ENCODE data around the gene EXOC7. TPM values are rescaled to one million over a fixed set of nuclear protein-coding genes. Genes with fewer than 3 reads are reported as not detected.

The EXOC7 gene
- total RNA-seq, 1 experiment from 2014 or later: 48.9 TPM

DNA sequence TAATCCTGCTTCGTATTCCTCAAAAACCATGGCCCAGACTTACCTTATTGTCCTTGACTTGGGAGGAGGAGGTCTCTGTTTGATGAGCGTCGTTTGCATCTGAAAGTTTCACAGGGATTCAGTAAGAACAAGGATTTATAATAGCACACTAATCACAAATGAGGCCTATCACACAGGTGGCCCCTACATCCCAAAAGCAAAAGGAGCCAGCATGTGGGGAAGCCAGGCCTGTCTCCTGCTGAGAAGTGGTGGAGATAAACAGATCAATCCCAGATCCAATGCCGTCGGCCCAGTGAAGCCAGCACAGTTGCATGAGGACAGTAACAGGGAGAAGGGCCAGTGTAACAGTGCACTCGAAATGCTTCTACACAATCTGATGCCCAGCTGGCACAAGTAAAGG, 63.2 kb downstream of the EXOC7 start:
- DNase-seq (ENCODE audit: low read depth): no peak

DNA sequence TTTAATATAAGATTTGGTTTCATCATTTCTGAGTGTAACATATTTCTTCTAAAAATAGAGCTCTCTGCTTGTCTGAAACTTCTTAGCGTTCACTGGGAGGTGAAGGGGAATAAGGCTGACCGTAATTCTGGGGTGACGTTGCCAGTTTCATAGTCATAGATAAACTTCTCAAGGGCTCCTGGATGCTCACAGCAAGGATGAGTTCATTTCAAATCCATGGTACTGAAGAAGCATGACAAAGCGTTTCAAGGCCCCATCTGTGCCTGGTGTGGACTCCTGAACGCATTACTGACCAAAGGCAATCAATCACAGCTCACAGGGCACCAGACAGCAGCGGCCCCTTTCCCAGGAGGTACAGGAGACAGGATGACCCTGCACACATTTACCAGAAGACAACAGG, 64.5 kb downstream of the EXOC7 start:
- DNase-seq (ENCODE audit: low read depth): no peak

DNA sequence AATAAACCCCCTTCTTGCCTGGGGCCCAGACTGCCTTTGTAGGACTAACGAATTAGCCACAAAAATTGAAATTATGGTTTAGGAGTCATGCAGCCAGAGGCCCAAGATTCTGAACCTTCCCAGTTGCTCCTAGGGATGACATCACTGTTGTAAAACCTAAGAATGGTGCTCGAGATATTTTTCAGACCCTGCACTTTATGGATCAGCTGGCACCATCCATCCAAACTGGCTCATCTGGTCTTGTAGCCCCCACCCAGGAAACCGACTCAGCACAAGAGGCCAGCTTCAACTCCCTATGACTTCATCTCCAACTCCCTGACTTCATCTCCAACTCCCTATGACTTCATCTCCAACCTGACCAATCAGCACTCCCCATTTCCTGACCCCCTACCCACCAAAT, 65.5 kb downstream of the EXOC7 start:
- DNase-seq (ENCODE audit: low read depth): no peak

DNA sequence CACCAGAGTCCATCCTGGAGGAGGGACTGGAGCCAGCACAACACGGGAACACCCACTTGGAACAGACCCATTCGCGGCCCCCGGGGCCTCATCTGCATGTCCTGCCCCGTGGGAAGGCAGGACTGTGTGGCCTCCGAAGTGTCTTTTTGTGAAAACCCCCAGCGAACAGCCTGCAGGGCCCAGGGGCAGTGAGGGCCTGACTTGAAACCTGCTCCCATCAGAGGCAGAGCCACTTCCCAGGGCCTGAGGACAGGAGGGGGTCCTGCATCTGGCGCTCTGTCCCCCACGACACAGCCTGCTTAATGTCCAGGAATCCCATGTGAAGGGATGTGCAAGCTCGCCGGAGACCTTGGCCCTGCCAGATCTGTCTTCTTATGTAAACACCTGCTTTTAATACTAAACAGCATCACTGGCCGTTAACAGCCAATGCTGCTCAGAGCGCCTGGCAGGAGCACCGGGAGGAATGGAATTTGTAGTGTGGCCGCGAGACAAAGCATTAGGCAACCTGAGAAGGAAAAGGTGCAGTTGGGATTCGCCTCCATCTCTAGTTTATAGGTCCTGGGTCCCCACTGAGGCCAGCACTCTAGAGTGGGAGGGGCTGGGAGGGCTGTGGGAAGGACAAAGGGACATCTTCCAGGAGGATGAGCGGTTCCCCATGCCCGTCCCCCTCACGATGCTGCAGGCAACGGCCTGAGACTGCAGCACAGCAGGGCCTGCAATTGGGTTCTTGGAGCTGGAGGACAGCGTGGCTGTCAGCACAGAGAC, 66.9 kb downstream of the EXOC7 start:
- no peak for DNase-seq (ENCODE audit: low read depth)

DNA sequence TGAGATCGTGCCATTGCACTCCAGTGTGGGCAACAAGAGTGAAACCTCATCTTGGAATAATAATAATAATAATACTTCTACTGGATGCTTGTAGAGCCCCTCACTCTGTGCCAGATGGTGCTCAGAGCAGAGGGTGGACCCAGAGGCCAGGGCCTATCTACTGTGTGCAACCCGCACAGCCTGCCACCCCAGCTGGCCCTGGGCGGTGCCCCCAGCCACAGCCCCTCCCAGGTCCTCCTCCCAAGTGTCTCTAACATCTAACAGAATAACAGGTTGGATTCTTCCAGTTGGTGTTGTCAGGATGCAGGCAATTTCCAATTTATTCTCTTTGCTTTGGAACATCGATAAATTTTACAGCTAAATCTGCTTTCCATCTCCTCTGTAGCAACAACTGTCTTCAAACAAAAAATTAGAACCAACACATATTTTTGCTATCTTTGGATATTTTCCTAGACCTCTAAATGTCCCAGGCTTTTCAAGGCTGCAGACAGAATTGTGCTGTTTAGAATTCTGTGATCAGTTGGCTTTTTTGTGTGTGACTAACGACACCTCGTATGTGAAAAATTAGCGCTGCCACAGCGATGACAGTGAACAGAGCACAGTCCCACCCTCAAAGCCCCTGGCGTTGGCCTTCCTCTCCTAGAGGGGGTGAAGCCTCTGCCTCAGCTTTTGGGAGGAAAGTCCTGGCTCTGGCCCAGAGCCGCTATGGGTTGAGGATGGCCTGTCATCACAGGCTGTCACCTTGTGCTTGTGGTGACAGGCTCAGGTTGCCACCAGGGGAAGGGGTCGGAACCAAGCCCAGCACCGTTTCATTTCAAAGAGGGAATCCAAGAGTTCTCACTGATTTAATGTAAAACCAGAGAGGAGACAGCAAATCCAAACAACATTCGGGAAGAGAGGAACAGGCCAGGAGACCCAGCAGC, 68.9 kb downstream of the EXOC7 start:
- DNase-seq (ENCODE audit: low read depth): no peak

DNA sequence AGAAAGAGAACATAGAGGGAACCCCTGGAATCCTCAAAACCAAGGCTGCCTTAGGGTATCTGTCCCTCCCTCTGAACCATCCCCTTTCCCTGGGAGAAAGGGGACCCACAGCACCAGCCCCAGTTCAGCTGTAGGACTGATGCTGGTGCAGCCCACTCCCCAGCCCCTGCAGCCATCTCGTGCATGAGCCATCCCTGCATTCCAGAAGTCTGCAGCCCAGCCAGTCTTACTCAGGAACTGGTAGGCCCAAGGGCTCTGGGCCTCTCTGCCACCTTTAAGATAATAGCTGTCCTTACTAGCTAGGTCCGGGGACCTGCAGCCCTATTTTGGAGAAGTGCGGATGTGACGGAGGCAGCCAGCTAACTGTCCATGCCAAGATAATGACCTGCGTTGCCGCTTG, 70.4 kb downstream of the EXOC7 start:
- no peak for DNase-seq (ENCODE audit: low read depth)

DNA sequence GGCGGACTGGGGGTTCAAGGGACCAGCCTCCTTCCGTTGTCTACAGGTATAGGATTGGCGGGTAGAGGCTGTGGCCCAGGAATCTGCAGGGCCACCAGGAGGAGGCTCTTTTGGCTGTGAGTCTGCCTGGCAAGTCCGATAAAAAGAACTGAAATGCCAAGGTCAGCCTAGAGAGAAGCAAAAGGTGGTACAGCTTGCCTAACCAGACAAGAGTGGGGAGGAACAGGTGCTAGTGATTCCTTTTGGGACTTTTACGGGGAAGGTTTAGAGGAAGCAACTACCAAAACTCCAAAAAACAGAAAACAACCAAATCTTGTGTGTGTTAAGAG, 70.8 kb downstream of the EXOC7 start:
- DNase-seq (ENCODE audit: low read depth): no peak

DNA sequence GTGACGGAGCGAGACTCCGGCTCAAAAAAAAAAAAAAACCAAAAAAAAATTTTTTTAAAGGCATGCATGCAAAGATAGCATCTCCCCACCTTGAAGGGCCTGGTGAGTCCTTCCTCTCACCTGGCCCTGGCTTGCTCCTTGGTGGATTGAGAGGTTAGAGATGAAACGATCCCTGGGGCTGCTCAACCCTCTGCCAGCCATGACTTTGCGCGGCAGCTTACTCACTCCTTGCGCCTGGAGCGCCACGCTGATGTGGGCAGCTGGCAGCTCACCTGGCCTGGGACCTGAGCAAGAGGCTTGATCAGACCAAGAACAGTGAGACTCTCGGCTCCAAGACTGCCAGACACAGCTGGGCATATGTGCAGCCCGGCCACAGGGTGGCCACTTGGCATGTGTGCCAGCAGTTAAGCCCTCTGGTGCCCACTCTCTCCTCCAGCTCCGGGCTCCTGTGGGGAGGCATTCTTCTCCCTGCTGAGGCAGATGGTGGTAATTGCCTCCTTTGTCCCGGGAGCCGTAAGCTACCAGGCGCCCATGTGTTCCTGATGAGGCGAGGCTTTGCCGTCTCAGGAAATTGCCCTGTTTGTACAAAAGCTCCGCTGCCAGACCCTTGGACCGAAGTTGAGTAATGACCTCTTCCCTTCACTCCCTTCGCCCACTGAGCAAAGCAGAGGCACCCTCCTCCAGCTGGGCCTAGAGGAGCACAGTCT, 71.4 kb downstream of the EXOC7 start:
- DNase-seq (ENCODE audit: low read depth): no peak

Other genes with a start within 250 kb of the EXOC7 start
- gene WBP2, start 248.5 kb downstream of the EXOC7 start, total RNA-seq (2014; rRNA removed; shearing (Covaris generic)): 17.8 and 21.8 TPM in 2 replicates
- gene TRIM47, start 225.2 kb downstream of the EXOC7 start, total RNA-seq (2014; rRNA removed; shearing (Covaris generic)): 14.4 and 15.2 TPM in 2 replicates
- 15.6 and 24.1 TPM in 2 replicates for gene TRIM65, start 206.8 kb downstream of the EXOC7 start, total RNA-seq (2014; rRNA removed; shearing (Covaris generic))
- gene MRPL38, start 198.9 kb downstream of the EXOC7 start, total RNA-seq (2014; rRNA removed; shearing (Covaris generic)): 27.7 and 34.8 TPM in 2 replicates
- 6.3 and 8.0 TPM in 2 replicates for gene FBF1, start 162.7 kb downstream of the EXOC7 start, total RNA-seq (2014; rRNA removed; shearing (Covaris generic))
- 28.5 and 35.0 TPM in 2 replicates for gene ACOX1, start 124.6 kb downstream of the EXOC7 start, total RNA-seq (2014; rRNA removed; shearing (Covaris generic))
- 11.1 and 15.0 TPM in 2 replicates for gene TEN1, start 124.5 kb downstream of the EXOC7 start, total RNA-seq (2014; rRNA removed; shearing (Covaris generic))
- 1.3 and 1.5 TPM in 2 replicates for gene CDK3, start 102.9 kb downstream of the EXOC7 start, total RNA-seq (2014; rRNA removed; shearing (Covaris generic))
- gene EVPL, start 76.5 kb downstream of the EXOC7 start, total RNA-seq (2014; rRNA removed; shearing (Covaris generic)): 0.06 and 0.12 TPM in 2 replicates
- gene SRP68, start 31.3 kb downstream of the EXOC7 start, total RNA-seq (2014; rRNA removed; shearing (Covaris generic)): 19.1 and 25.4 TPM in 2 replicates
- gene GALR2, start 29.0 kb downstream of the EXOC7 start, total RNA-seq (2014; rRNA removed; shearing (Covaris generic)): not detected in 2 replicates
- gene ZACN, start 24.6 kb downstream of the EXOC7 start, total RNA-seq (2014; rRNA removed; shearing (Covaris generic)): not detected in 2 replicates
- gene FOXJ1, start 37.5 kb upstream of the EXOC7 start, total RNA-seq (2014; rRNA removed; shearing (Covaris generic)): not detected in 2 replicates
- 4.8 and 7.3 TPM in 2 replicates for gene RNF157, start 136.7 kb upstream of the EXOC7 start, total RNA-seq (2014; rRNA removed; shearing (Covaris generic))
- 11.5 and 15.9 TPM in 2 replicates for gene UBALD2, start 161.6 kb upstream of the EXOC7 start, total RNA-seq (2014; rRNA removed; shearing (Covaris generic))
- gene QRICH2, start 204.5 kb upstream of the EXOC7 start, total RNA-seq (2014; rRNA removed; shearing (Covaris generic)): 0.45 and 1.5 TPM in 2 replicates